ENCODE data around the gene NRG2. TPM values are rescaled to one million over a fixed set of nuclear protein-coding genes. Genes with fewer than 3 reads are reported as not detected.

Gene NRG2
- total and polyA plus RNA-seq, 2 of the 8 experiments (the other 6 are each of a cell fraction or from before 2014, with no cell fraction given) = 0.27 to 0.54 TPM

GRCh38 chr5:139897982-139898381 lies 145.1 kb downstream of the NRG2 start (continued):
- TF ChIP-seq, protein P1, sequence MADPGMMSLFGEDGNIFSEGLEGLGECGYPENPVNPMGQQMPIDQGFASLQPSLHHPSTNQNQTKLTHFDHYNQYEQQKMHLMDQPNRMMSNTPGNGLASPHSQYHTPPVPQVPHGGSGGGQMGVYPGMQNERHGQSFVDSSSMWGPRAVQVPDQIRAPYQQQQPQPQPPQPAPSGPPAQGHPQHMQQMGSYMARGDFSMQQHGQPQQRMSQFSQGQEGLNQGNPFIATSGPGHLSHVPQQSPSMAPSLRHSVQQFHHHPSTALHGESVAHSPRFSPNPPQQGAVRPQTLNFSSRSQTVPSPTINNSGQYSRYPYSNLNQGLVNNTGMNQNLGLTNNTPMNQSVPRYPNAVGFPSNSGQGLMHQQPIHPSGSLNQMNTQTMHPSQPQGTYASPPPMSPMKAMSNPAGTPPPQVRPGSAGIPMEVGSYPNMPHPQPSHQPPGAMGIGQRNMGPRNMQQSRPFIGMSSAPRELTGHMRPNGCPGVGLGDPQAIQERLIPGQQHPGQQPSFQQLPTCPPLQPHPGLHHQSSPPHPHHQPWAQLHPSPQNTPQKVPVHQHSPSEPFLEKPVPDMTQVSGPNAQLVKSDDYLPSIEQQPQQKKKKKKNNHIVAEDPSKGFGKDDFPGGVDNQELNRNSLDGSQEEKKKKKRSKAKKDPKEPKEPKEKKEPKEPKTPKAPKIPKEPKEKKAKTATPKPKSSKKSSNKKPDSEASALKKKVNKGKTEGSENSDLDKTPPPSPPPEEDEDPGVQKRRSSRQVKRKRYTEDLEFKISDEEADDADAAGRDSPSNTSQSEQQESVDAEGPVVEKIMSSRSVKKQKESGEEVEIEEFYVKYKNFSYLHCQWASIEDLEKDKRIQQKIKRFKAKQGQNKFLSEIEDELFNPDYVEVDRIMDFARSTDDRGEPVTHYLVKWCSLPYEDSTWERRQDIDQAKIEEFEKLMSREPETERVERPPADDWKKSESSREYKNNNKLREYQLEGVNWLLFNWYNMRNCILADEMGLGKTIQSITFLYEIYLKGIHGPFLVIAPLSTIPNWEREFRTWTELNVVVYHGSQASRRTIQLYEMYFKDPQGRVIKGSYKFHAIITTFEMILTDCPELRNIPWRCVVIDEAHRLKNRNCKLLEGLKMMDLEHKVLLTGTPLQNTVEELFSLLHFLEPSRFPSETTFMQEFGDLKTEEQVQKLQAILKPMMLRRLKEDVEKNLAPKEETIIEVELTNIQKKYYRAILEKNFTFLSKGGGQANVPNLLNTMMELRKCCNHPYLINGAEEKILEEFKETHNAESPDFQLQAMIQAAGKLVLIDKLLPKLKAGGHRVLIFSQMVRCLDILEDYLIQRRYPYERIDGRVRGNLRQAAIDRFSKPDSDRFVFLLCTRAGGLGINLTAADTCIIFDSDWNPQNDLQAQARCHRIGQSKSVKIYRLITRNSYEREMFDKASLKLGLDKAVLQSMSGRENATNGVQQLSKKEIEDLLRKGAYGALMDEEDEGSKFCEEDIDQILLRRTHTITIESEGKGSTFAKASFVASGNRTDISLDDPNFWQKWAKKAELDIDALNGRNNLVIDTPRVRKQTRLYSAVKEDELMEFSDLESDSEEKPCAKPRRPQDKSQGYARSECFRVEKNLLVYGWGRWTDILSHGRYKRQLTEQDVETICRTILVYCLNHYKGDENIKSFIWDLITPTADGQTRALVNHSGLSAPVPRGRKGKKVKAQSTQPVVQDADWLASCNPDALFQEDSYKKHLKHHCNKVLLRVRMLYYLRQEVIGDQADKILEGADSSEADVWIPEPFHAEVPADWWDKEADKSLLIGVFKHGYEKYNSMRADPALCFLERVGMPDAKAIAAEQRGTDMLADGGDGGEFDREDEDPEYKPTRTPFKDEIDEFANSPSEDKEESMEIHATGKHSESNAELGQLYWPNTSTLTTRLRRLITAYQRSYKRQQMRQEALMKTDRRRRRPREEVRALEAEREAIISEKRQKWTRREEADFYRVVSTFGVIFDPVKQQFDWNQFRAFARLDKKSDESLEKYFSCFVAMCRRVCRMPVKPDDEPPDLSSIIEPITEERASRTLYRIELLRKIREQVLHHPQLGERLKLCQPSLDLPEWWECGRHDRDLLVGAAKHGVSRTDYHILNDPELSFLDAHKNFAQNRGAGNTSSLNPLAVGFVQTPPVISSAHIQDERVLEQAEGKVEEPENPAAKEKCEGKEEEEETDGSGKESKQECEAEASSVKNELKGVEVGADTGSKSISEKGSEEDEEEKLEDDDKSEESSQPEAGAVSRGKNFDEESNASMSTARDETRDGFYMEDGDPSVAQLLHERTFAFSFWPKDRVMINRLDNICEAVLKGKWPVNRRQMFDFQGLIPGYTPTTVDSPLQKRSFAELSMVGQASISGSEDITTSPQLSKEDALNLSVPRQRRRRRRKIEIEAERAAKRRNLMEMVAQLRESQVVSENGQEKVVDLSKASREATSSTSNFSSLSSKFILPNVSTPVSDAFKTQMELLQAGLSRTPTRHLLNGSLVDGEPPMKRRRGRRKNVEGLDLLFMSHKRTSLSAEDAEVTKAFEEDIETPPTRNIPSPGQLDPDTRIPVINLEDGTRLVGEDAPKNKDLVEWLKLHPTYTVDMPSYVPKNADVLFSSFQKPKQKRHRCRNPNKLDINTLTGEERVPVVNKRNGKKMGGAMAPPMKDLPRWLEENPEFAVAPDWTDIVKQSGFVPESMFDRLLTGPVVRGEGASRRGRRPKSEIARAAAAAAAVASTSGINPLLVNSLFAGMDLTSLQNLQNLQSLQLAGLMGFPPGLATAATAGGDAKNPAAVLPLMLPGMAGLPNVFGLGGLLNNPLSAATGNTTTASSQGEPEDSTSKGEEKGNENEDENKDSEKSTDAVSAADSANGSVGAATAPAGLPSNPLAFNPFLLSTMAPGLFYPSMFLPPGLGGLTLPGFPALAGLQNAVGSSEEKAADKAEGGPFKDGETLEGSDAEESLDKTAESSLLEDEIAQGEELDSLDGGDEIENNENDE (IDR thresholded peaks at IDR 0.05; ENCODE audit: insufficient replicate concordance, low read length) = no peak
- TF ChIP-seq TAF1 (IDR thresholded peaks at IDR 0.05; ENCODE audit: low read depth, low read length) (no peak), TBP (IDR thresholded peaks at IDR 0.05; ENCODE audit: low read depth, low read length) (no peak), SIRT6 (IDR thresholded peaks at IDR 0.05; ENCODE audit: low read length) (no peak), POLR2A (IDR thresholded peaks at IDR 0.05; ENCODE audit: control extremely low read depth in 1 of 2, low read depth in 2 of 2, low read length in 2 of 2) (no peak), KDM4A (IDR thresholded peaks at IDR 0.05; ENCODE audit: low read depth, low read length, severe bottlenecking) (no peak), MAFK (IDR thresholded peaks at IDR 0.05; ENCODE audit: low read depth, low read length) (no peak), EGR1 (IDR thresholded peaks at IDR 0.05; ENCODE audit: borderline replicate concordance, low read depth, low read length) (no peak)

Measured in H1 (cell line).